GM18909 (cell line): ENCODE results near the gene NUPR2.
"Not testable (repeated sequence)": the region's sequence is repeated elsewhere in the genome, so short reads cannot be mapped to it uniquely, and the experiment has no call there.

Source experiments
- ATAC-seq: cut with Tn5 transposase; IDR thresholded peaks from one replicate; pipeline ENCODE4 v1.9.1; 2021; ENCODE audit warnings: mild to moderate bottlenecking; ENCODE audit not compliant: unreplicated experiment, poor library complexity

NUPR2 gene

GRCh38 chr7:56115852-56116538 lies at the start of gene NUPR2:
NUPR2 (minus strand) TSS chr7:56116417; CDS start chr7:56116314, 103 bp downstream.
- no peak for ATAC-seq

- ATAC-seq, result no peak
These were observed 41.1 kb upstream of the NUPR2 start for GRCh38 chr7:56157238-56157790.

GRCh38 chr7:56131062-56131461 lies 14.8 kb upstream of the NUPR2 start:
- ATAC-seq, result not testable (repeated sequence)

GRCh38 chr7:56127241-56127975 lies 11.2 kb upstream of the NUPR2 start:
- ATAC-seq, result no peak

- ATAC-seq, result no peak
These were observed 9.6 kb upstream of the NUPR2 start for GRCh38 chr7:56125831-56126230.

GRCh38 chr7:56124981-56125380 lies 8.8 kb upstream of the NUPR2 start:
- no peak for ATAC-seq

GRCh38 chr7:56121440-56121839 lies 5.2 kb upstream of the NUPR2 start:
- no peak for ATAC-seq

- ATAC-seq, result not testable (repeated sequence)
These were observed 4.0 kb downstream of the NUPR2 start for GRCh38 chr7:56112244-56112643.

GRCh38 chr7:56110611-56111010 lies 5.6 kb downstream of the NUPR2 start:
- ATAC-seq, result no peak

- no peak for ATAC-seq
These were observed 8.3 kb downstream of the NUPR2 start for GRCh38 chr7:56107954-56108258.

- ATAC-seq, result peak; percentile 100
These were observed 9.8 kb downstream of the NUPR2 start, which contains the start of gene CHCHD2 for GRCh38 chr7:56106108-56107073. CHCHD2 (minus strand) TSS chr7:56106476; CDS start chr7:56106413, 63 bp downstream.

- peak; percentile 32 for ATAC-seq
These were observed 10.7 kb downstream of the NUPR2 start for GRCh38 chr7:56105508-56105907.

- ATAC-seq, result not testable (repeated sequence)
These were observed 12.1 kb downstream of the NUPR2 start for GRCh38 chr7:56104138-56104537.

GRCh38 chr7:56099653-56100052 lies 16.6 kb downstream of the NUPR2 start:
- ATAC-seq, result no peak

- ATAC-seq, result not testable (repeated sequence)
These were observed 17.8 kb downstream of the NUPR2 start for GRCh38 chr7:56098187-56099008.

GRCh38 chr7:56097700-56098099 lies 18.5 kb downstream of the NUPR2 start:
- no peak for ATAC-seq

- ATAC-seq, result no peak
These were observed 23.3 kb downstream of the NUPR2 start, which contains the start of gene PHKG1 for GRCh38 chr7:56092789-56093531. PHKG1 (minus strand) TSS chr7:56092952; CDS start chr7:56088941, 4,011 bp downstream.

GRCh38 chr7:56092388-56092787 lies 23.8 kb downstream of the NUPR2 start:
- ATAC-seq, result not testable (repeated sequence)

- ATAC-seq, result no peak
These were observed 24.6 kb downstream of the NUPR2 start for GRCh38 chr7:56091591-56091990.
